GM21529 (cell line): ENCODE results near the gene DST.
A peak's percentile ranks its signal among the peaks of the same experiment; 100 is the strongest.

Experiments used
- ATAC-seq: cut with Tn5 transposase; IDR thresholded peaks from one replicate; pipeline ENCODE4 v1.9.1; 2021; ENCODE audit not compliant: unreplicated experiment

DST gene

GRCh38 chr6:56642366-56643261 is at the start of gene DST:
DST (minus strand) TSS chr6:56642889.
- ATAC-seq, result no peak

DNA sequence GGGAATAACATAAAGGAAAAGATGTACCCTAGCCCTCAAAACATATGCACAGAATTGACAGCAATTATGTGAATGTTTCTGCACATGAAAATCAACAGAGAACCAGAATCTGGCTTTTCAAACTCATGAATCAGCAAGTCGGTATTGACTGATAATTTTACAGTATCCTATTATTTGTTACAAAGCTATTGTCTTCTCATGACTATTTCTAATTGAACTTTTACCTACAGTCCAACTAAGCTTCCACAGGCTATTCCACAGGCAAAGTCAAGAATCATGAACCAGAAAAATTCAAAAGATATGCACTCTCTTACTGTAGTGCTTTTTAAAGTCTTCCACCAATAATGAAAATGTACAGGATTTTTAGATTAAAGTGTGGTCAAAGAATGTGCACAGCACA is 49.1 kb upstream of the DST start:
- no peak for ATAC-seq

GRCh38 chr6:56691286-56691595 is 48.6 kb upstream of the DST start:
- ATAC-seq, result no peak

DNA sequence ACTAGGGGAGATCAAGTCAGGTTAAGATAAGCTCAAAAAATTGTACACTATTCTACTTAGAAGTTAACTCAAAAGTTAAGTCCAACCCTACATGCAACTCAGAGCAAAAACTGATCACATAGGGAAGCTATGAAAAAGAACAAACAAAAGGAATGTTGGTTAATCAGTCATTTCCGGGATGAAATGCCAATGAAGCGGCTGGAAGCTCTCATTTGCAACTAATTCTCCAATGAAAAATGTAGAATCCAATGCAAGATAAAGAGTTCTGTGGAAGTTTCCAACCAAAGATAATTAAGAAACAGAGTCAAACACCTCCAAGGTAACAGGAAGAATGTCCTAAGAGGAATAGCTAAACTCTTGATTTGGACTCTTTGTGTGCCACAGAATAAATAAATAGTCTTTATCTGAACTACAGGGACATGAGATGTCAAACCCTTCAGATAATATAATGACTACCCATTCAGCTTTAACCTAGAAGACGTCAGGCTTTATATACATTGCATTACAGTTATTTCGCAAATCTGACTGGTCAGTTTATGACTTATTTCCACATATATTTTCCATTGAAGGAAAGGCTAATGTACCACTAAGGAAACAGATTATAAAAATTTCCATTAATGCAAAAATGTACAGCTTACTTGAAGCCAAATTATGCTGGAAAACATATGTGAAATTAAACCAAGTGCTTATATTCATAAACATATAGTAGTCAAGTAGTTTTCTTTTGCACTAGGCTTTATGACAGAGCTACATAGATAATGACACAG is 48.0 kb upstream of the DST start:
- ATAC-seq, result no peak

DNA sequence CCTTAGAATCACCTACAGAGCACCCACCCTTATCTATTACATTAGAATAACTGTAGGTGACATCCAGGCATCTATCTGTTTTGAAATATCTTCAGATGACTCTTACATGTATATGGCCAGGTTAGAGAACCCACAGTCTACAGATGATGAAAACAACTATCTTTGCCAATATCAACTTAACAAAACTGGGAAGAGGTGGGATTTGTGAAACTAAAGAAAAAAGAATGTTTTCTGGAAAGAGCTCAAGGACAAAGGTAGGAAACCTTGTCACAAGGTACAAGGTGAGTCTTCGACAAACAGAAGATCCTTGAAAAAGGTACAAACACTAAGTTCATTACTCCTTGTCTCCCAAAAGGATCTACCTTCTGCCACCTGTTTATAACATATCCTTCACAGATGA is 47.0 kb upstream of the DST start:
- no peak for ATAC-seq

DNA sequence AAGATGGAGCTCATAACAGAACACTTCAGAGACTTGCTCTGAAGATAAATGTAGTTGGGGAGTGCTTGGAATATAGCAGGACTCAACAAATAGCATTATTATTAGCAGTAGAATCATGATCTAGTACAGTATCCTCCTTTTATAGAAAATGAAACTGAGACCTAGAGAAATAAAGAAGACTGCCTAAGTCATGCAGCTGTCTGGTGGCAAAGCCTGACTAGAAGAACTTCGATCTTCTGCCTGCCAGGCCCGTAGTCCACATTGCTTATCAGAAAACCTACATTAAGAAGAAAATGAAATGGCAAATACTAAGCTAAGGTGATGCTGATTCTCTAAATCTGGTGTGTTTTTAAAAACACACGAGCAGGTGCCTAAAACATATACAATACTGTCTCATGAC is 46.4 kb upstream of the DST start:
- ATAC-seq, result peak; percentile 86

DNA sequence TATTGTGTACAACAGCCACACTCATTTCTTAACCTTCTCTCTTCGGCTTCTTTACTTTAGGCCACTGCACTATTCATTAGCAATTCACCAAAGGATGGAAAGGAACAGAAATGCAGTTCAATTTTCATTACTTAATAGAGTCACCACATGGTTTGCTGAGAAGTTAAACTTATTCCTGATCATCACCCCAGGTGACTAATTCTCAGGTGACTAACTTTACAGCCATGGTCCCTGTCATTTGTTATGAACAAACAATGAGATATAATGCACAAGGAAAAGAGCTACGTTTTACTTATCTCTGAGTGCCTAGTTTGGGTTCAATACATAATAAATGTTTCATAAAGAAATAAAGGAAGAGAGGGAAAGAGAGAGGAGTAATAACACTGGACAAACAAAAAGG is 45.8 kb upstream of the DST start:
- ATAC-seq, result no peak

DNA sequence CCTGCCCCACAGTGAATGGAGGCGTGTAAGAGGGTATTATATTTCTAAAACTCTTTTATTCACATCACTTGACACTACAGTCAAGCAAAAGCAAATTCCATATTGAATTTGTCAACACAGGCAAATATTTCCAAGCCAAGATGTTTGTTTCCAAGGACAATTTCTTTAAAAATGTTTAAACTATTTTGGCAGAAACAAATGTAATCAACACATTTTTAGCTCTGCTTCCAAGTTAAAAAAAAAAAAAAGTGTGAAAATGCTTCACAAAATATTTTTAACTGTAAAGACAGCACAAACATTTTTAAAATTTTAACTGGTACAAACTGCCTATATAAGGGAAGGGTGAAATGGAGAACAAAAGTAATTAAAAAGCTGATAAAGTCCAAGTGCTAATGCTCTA is 44.9 kb upstream of the DST start:
- ATAC-seq, result no peak

DNA sequence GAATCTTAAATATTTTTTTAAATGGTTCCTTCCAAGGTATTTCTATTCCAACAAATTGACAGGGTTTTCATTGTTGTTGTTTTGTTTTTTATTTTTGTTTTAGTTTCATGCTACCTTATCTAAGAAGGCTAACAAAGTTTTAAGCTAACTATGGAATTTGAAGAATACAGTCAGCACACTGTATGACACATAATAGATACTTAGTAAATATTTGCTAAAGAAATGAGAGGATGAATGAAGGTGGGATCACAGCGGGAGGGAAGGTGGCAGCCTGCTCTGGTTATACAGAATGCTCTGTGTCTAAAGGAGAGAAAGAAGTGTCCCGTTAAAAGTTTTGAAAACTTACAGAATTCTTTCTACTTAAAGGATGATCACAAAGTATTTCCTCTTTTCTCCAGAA is 43.7 kb upstream of the DST start:
- no peak for ATAC-seq

DNA sequence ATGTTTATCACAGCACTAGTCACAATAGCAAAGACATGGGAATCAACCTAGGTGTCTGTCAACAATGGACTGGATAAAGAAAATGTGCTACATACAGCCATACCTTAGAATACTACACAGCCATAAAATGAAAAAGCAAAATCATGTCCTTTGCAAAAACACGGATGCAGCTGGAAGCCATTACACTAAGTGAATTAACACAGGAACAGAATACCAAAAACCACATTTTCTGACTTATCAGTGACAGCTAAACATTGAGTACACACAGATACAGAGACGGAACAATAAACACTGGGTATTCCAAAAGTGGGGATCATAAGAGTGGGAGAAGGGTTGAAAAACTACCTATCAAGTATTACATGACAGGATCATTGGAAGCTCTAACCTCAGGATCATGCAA is 43.3 kb upstream of the DST start:
- ATAC-seq, result no peak

GRCh38 chr6:56685102-56685733 is 42.5 kb upstream of the DST start:
- ATAC-seq, result no peak

- no peak for ATAC-seq
Observed at GRCh38 chr6:56684342-56685101, 41.8 kb upstream of the DST start.

GRCh38 chr6:56683882-56684281 is 41.2 kb upstream of the DST start:
- ATAC-seq, result no peak

GRCh38 chr6:56682635-56683034 is 39.9 kb upstream of the DST start:
- ATAC-seq, result no peak

DNA sequence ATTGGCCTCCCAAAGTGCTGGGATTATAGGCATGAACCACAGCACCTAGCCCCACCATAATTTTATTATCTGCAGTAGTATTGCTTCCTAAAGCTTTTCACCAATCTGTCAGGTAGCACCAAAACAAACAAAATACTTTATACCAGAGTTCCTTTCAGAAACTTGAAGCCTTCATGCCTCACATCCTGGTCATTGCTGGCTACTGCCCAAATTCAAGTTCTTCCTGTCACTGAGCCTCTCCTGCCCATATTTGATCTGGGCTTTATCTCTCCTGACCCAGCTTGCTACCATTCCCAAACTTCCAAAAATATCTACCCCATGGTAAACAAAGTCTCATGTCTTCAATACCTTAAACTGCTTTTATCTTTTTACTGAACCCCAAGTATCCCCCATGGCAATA is 34.9 kb upstream of the DST start:
- no peak for ATAC-seq

GRCh38 chr6:56671651-56672461 is 29.2 kb upstream of the DST start:
- no peak for ATAC-seq

DNA sequence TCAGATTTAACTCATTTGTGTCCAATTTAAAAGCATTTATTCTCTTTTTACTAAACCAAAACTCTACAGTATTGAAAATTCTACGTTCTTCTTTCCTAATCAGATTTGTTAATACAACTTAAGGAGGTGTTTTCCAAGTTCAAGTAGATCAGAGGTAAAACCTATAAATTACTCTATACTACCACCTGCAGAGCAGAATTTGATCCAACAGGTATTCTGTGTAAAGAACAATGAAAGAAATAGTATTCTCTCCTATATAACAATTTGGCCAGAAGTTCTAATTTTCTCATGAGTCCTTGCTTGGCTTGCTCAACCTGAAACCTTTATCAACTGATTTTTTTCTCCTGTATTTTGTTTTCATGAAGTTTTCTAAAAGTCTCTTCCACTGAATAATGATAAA is 28.5 kb upstream of the DST start:
- ATAC-seq, result no peak

DNA sequence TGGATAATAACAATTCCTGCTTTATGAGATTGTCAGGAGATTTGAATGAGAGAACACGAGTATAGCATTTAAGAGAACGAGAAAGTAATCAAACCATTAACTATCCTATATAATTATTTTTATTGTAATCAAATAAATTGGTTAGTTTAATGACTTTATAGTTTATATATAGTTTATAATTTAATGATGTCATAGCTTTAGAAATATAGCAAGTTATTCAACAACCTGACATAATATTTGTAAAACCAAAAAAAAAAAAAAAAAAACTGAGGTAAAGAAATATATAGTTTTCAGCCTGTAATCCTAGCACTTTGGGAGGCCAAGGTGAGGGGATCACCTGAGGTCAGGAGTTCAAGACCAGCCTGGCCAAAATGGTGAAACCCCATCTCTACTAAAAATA is 26.4 kb upstream of the DST start:
- no peak for ATAC-seq

GRCh38 chr6:56668158-56668557 is 25.5 kb upstream of the DST start:
- ATAC-seq, result no peak

DNA sequence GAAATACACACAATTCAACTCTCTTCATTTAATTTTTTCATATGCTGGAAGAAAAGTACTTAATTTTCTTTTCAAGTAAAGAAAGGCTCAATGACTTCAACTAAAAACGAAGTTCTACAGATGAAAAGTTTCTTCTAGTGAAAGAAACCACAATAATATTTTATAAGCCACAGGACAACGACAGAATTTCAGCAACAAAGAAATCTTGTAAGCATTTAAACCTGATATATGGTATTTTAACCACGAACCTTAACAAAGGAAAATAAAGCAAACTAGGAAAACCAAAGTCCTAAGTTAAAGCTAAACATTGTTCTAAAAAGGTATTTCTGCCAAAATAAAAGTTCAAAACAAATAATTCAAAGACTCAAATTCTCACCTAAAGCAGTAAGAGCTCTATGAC is 24.6 kb upstream of the DST start:
- no peak for ATAC-seq

- no peak for ATAC-seq
Observed at GRCh38 chr6:56664029-56664428, 21.3 kb upstream of the DST start.
